IPS-20b (cell line): ENCODE results near the gene CACNA1C.

Source experiments
- H3K27ac ChIP-seq: one replicate; pipeline ENCODE4 v1.5.1; 2013; ENCODE audit warnings: low read length
- H3K27me3 ChIP-seq: 2 replicates; pipeline ENCODE4 v1.6.1; 2013; ENCODE audit warnings: mild to moderate bottlenecking, low read length, inconsistent platforms; ENCODE audit not compliant: insufficient read depth
- H3K36me3 ChIP-seq: 2 replicates; pipeline ENCODE4 v1.6.1; 2013; ENCODE audit warnings: low read depth, mild to moderate bottlenecking, inconsistent platforms, low read length, moderate library complexity; ENCODE audit not compliant: insufficient read depth
- H3K4me1 ChIP-seq: 2 replicates; pipeline ENCODE4 v1.6.1; 2013; ENCODE audit warnings: mild to moderate bottlenecking, control low read depth, inconsistent platforms, low read length, moderate library complexity; ENCODE audit not compliant: insufficient read depth
- H3K4me3 ChIP-seq: 2 replicates; pipeline ENCODE4 v1.5.1; 2013; ENCODE audit warnings: mild to moderate bottlenecking, low read length, inconsistent platforms
- H3K9ac ChIP-seq: 2 replicates; pipeline ENCODE4 v1.6.1; 2013; ENCODE audit warnings: low read depth, mild to moderate bottlenecking, inconsistent platforms, low read length, moderate library complexity
- H3K9me3 ChIP-seq: 2 replicates; pipeline ENCODE4 v1.6.1; 2013; ENCODE audit warnings: mild to moderate bottlenecking, low read depth, low read length, inconsistent platforms; ENCODE audit not compliant: insufficient read depth

The CACNA1C gene

GRCh38 chr12:2286047-2286446 is 233.3 kb downstream of the CACNA1C start:
- no peak overlapping the region for H3K9ac ChIP-seq
- no peak overlapping the region for H3K4me3 ChIP-seq
- H3K36me3 ChIP-seq = no peaks in the 10 kb centered on the region
- H3K4me1 ChIP-seq = peaks cover 16% of the 10 kb centered on the region
- H3K27ac ChIP-seq = no peak overlapping the region
- H3K27me3 ChIP-seq = no peaks in the 10 kb centered on the region
- H3K9me3 ChIP-seq = no peaks in the 10 kb centered on the region

- H3K9ac ChIP-seq = no peak overlapping the region
Measured at GRCh38 chr12:2286461-2287131, 233.8 kb downstream of the CACNA1C start.

DNA sequence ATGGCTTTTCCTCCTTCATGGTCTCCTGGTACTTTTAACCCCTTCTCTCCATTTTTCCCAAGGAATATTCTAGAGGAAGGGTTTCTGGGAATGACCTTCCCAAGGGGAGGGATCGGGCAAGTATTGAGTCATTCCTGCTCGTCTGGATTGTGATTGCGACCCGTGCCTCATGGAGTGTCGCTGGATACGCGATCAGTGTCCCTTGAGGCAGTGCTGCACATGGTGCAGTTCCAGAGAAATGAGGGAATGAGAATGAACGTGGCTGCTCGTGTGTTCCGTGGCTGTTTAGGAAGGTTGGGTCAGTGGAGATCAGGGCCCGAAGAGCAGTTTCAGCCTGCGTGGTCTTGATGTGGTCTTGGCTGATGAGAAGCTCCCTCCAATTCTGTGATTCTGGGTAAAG is 234.4 kb downstream of the CACNA1C start:
- no peak overlapping the region for H3K27ac ChIP-seq
- no peaks in the 10 kb centered on the region for H3K27me3 ChIP-seq
- no peaks in the 10 kb centered on the region for H3K36me3 ChIP-seq
- no peak overlapping the region for H3K9ac ChIP-seq
- peaks cover 16% of the 10 kb centered on the region for H3K4me1 ChIP-seq
- H3K9me3 ChIP-seq = no peaks in the 10 kb centered on the region
- no peak overlapping the region for H3K4me3 ChIP-seq

More at GRCh38 chr12:2286461-2287131, 233.8 kb downstream of the CACNA1C start:
- no peak overlapping the region for H3K4me3 ChIP-seq
- no peaks in the 10 kb centered on the region for H3K36me3 ChIP-seq
- no peak overlapping the region for H3K27ac ChIP-seq
- peaks cover 16% of the 10 kb centered on the region for H3K4me1 ChIP-seq
- H3K27me3 ChIP-seq = no peaks in the 10 kb centered on the region
- H3K9me3 ChIP-seq = no peaks in the 10 kb centered on the region

GRCh38 chr12:2287589-2287988 is 234.8 kb downstream of the CACNA1C start:
- Histone ChIP-seq H3K27ac (no peak overlapping the region), H3K36me3 (no peaks in the 10 kb centered on the region), H3K9me3 (no peaks in the 10 kb centered on the region), H3K9ac (no peak overlapping the region), H3K4me1 (peaks cover 16% of the 10 kb centered on the region), H3K27me3 (no peaks in the 10 kb centered on the region), H3K4me3 (no peak overlapping the region)

DNA sequence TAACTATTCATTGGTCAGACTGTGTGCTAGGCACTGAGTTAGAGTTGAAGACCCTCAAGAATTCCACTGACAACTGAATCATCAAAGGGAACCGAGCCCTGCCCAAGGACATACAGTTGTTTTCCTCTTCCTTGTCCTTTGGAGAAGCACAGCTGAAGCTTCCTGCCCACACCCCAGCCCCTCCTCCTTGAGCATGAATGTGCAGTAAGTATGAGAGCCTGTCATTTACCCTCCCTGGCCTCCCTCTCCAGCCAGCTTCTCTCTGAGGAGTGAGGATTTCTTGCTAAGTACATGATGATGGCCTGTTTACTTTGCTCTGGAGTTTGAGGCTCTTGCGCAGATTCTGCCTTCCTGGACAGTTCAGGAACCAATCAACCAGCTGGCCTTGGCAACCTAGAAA is 235.2 kb downstream of the CACNA1C start:
- Histone ChIP-seq H3K27me3 (no peaks in the 10 kb centered on the region), H3K36me3 (no peaks in the 10 kb centered on the region), H3K9me3 (no peaks in the 10 kb centered on the region), H3K27ac (no peak overlapping the region), H3K4me1 (peaks cover 16% of the 10 kb centered on the region), H3K4me3 (no peak overlapping the region), H3K9ac (no peak overlapping the region)

GRCh38 chr12:2288471-2288870 is 235.7 kb downstream of the CACNA1C start:
- Histone ChIP-seq H3K36me3 (no peaks in the 10 kb centered on the region), H3K4me1 (peaks cover 16% of the 10 kb centered on the region), H3K9me3 (no peaks in the 10 kb centered on the region), H3K27ac (no peak overlapping the region), H3K27me3 (no peaks in the 10 kb centered on the region), H3K9ac (no peak overlapping the region), H3K4me3 (no peak overlapping the region)

- H3K4me3 ChIP-seq = no peak overlapping the region
- no peaks in the 10 kb centered on the region for H3K36me3 ChIP-seq
- H3K4me1 ChIP-seq = peaks cover 16% of the 10 kb centered on the region
- no peak overlapping the region for H3K27ac ChIP-seq
- no peaks in the 10 kb centered on the region for H3K27me3 ChIP-seq
- no peak overlapping the region for H3K9ac ChIP-seq
- H3K9me3 ChIP-seq = no peaks in the 10 kb centered on the region
Measured at GRCh38 chr12:2288875-2289274, 236.1 kb downstream of the CACNA1C start.

DNA sequence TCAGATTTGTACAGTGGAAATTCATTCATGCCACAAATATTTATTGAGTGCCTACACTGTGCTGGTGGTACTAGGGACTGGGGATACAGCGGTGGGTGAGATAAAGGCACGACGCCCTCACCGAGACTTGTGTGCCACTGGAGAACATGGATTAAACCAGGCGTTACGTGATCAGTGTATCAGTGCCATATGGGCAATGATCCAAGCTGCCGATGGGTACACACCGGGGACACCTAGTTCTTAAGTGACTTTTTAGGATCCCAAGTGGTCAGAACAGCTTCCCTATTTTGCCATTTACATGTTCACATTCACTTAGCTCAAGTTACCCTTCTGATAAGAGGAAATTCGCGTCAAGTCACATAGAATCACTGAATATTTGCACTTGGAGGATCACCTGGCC is 236.7 kb downstream of the CACNA1C start:
- H3K36me3 ChIP-seq = no peaks in the 10 kb centered on the region
- H3K27ac ChIP-seq = no peak overlapping the region
- H3K9me3 ChIP-seq = no peaks in the 10 kb centered on the region
- no peak overlapping the region for H3K9ac ChIP-seq
- H3K4me1 ChIP-seq = peaks cover 16% of the 10 kb centered on the region
- no peaks in the 10 kb centered on the region for H3K27me3 ChIP-seq
- no peak overlapping the region for H3K4me3 ChIP-seq

- Histone ChIP-seq H3K27me3 (no peaks in the 10 kb centered on the region), H3K4me1 (peaks cover 14% of the 10 kb centered on the region), H3K27ac (no peak overlapping the region), H3K36me3 (no peaks in the 10 kb centered on the region), H3K9me3 (no peaks in the 10 kb centered on the region), H3K4me3 (no peak overlapping the region), H3K9ac (no peak overlapping the region)
Measured at GRCh38 chr12:2290091-2290490, 237.3 kb downstream of the CACNA1C start.

DNA sequence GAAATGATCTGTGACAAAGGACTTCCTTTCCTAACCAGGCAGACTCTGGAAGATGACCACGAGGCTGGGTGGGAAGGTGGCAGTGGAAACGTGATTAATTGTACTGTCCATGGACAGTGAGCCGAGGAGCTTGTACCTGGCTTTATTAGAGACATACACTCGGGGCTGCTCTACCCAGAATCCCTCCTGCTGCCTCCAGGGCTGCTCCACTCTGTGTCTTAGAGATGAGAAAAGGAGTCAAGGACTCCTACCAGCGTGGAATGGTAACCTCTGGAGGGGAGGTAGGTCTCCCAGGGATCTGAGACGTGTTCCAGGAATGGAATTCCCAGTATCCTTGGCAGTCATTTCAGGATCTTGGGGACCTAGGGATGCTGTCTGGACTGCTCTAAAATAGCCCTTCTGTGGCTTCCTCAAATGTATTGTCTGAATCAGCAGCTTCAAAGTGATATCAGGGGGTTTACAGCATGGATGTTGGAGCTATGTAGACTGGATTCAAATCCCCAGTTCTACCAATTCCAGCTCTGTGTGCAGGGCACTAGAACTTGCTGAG is 237.8 kb downstream of the CACNA1C start:
- no peak overlapping the region for H3K9ac ChIP-seq
- no peaks in the 10 kb centered on the region for H3K27me3 ChIP-seq
- no peaks in the 10 kb centered on the region for H3K9me3 ChIP-seq
- H3K36me3 ChIP-seq = no peaks in the 10 kb centered on the region
- H3K4me1 ChIP-seq = peaks cover 14% of the 10 kb centered on the region
- H3K27ac ChIP-seq = no peak overlapping the region
- H3K4me3 ChIP-seq = no peak overlapping the region

DNA sequence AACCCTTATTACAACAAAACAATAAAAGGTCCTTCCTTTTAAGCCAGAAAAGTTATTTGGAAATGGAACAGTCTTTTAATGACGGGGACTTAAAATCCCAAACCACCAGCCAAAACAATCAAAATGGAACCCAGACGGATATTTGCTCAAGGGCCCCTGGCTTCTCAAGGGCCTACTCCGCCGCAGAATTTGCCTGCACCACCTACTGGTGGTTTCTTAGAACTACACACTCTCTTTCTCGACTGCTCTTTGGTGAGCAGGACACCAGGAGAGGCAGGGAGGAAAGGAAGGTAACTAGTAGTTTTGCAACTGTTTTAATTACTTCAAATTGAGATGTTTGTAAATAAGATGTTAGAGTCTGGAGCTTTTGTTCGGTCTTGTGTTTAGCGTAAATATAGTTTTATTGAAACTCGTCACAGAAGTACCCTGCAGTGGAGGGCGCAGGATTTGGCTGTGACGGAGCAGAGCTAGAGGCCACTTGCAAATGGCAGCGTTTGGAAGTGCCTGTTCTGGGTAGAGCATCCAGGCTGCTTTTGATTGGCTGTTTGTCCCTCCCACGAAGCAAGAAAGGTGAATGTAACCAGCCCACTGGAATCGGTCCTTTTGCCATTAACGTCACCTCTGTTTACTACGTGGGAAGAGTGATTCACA is 238.5 kb downstream of the CACNA1C start:
- Histone ChIP-seq H3K27ac (no peak overlapping the region), H3K27me3 (no peaks in the 10 kb centered on the region), H3K36me3 (no peaks in the 10 kb centered on the region), H3K9ac (no peak overlapping the region), H3K4me3 (no peak overlapping the region), H3K4me1 (peaks cover 21% of the 10 kb centered on the region), H3K9me3 (no peaks in the 10 kb centered on the region)

DNA sequence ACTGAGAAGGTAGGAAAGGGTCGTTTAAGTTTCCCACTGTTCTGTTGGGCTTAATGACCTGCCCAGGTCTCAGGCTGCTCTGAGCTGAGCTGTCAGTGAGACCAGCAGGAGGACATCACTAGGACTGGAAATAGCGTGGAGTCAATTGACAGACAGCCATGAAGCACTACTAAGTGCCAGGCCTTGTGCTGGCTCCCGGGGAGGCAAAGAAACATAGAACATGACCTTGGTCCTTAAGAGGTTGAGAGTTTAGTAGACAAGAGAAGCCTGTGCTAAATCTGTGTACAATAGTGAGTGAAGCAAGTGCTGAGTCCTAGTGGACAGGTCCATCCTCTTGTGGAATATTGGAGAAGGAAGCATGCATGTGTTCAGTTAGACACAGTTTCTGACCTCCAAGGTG is 239.2 kb downstream of the CACNA1C start:
- no peaks in the 10 kb centered on the region for H3K9me3 ChIP-seq
- H3K4me3 ChIP-seq = no peak overlapping the region
- H3K36me3 ChIP-seq = no peaks in the 10 kb centered on the region
- H3K4me1 ChIP-seq = peaks cover 21% of the 10 kb centered on the region
- H3K9ac ChIP-seq = no peak overlapping the region
- no peak overlapping the region for H3K27ac ChIP-seq
- no peaks in the 10 kb centered on the region for H3K27me3 ChIP-seq
